ENCODE results near the gene ZFP36L2. TPM values are rescaled to one million over a fixed set of nuclear protein-coding genes. Genes with fewer than 3 reads are reported as not detected.

ZFP36L2 gene
- total and polyA plus RNA-seq, 2 donors (not counting 3 experiments of a cell fraction or from before 2014, with no cell fraction given), result 14.5 to 75.9 TPM

- DNase-seq (ENCODE audit: low read depth, low spot score), result no peak
- H3K9me1 ChIP-seq (replicated peaks; ENCODE audit: control insufficient read depth, extremely low read depth, insufficient read depth, low read length), result no peaks in the 10 kb centered on the region
- no peak overlapping the region for H3K4me2 ChIP-seq (ENCODE audit: insufficient read depth, low read length)
- no peak overlapping the region for H3K27ac ChIP-seq (ENCODE audit: insufficient read depth, low read depth, low read length)
- intact Hi-C loops (cut with micrococcal nuclease) (no loop called here), dilution Hi-C loops (cut with MboI; ENCODE audit: extremely low pct_ligation_motif_present, low sequenced_read_pairs) (no loop called here)
- no peaks in the 10 kb centered on the region for H4K20me1 ChIP-seq (replicated peaks; ENCODE audit: control insufficient read depth, extremely low read depth, insufficient read depth, low read length)
- no peak overlapping the region for H2AFZ ChIP-seq (ENCODE audit: low read depth, low read length)
- CTCF ChIA-PET, result interaction anchor here (2.2 kb wide), 1 partner anchor 18 kb away, joined by 5 read pairs; no protein-coding TSS in a partner anchor
- no peaks in the 10 kb centered on the region for H3K4me1 ChIP-seq (ENCODE audit: control insufficient read depth, extremely low read depth, insufficient read depth, low read length)
- BruUV-seq (replicated peaks), result no TSS peak
- H3K4me3 ChIP-seq (replicated peaks in 1 of 3; ENCODE audit: insufficient read depth in 1 of 3, low read depth in 1 of 3, low read length in 3 of 3), result no peak overlapping the region
- no peaks in the 10 kb centered on the region for H3K27me3 ChIP-seq (ENCODE audit: control insufficient read depth in 2 of 2, insufficient read depth in 2 of 2, low read length in 2 of 2)
- TF ChIP-seq GATA2 (IDR thresholded peaks at IDR 0.05; ENCODE audit: insufficient read depth, insufficient read length, low read depth, low read length), result no peak
- no peak for TF ChIP-seq FOS (IDR thresholded peaks at IDR 0.05; ENCODE audit: borderline replicate concordance, insufficient read depth, low read length)
- TF ChIP-seq MAX (IDR thresholded peaks at IDR 0.05; ENCODE audit: insufficient read depth, insufficient read length), result no peak
- TF ChIP-seq CTCF (IDR thresholded peaks at IDR 0.05; ENCODE audit: extremely low read depth in 1 of 2, insufficient read depth in 1 of 2, low read depth in 1 of 2, low read length in 2 of 2), result no peak
- TF ChIP-seq MYC (IDR thresholded peaks at IDR 0.05; ENCODE audit: low read depth, low read length), result no peak
- no peak for TF ChIP-seq JUN (IDR thresholded peaks at IDR 0.05; ENCODE audit: borderline replicate concordance, insufficient read depth, insufficient read length, low read depth)
- TF ChIP-seq POLR2A (IDR thresholded peaks at IDR 0.05; ENCODE audit: low read depth, low read length), result no peak
- TF ChIP-seq EZH2 (IDR thresholded peaks at IDR 0.05; ENCODE audit: borderline replicate concordance, low read depth, low read length, severe bottlenecking), result no peak
- TF ChIP-seq POLR2AphosphoS5 (IDR thresholded peaks at IDR 0.05; ENCODE audit: insufficient read depth, low read depth, low read length), result no peak
- POLR2A ChIA-PET, result no interaction called here
- no peak overlapping the region for H3K9ac ChIP-seq (replicated peaks; ENCODE audit: extremely low read depth, insufficient read depth, low read length)
- H3K36me3 ChIP-seq (ENCODE audit: control insufficient read depth in 2 of 2, extremely low read depth in 1 of 2, insufficient read depth in 2 of 2, low read length in 2 of 2), result peaks cover 0 to 1% of the 10 kb centered on the region in 2 experiments
- no peaks in the 10 kb centered on the region for H3K9me3 ChIP-seq (replicated peaks; ENCODE audit: control insufficient read depth, insufficient read depth, low read length)
- no peaks in the 10 kb centered on the region for H3K79me2 ChIP-seq (ENCODE audit: control insufficient read depth, insufficient read depth, low read length)
- FAIRE-seq, result no peak
Measured at GRCh38 chr2:43246641-43247040, 20.2 kb upstream of the ZFP36L2 start.
